Loucy (cell line): ENCODE results near the gene WDR46.
A peak's percentile ranks its signal among the peaks of the same experiment; 100 is the strongest.

Experiments
- H2AFZ ChIP-seq: fragments of 200-600 bp; sonication (generic); 2 replicates; pipeline ENCODE4 v1.6.0; 2016; ENCODE audit warnings: antibody characterized with exemption, mild to moderate bottlenecking, low read length, moderate library complexity
- H3F3A ChIP-seq: fragments of 200-600 bp; 2 replicates; pipeline ENCODE4 v1.6.0; 2016; ENCODE audit warnings: antibody characterized with exemption, low read depth, mild to moderate bottlenecking
- H3K27me3 ChIP-seq: fragments of 200-600 bp; sonication (generic); 2 replicates; pipeline ENCODE4 v1.6.1; 2014; ENCODE audit warnings: low read length, mild to moderate bottlenecking; ENCODE audit not compliant: insufficient read depth, poor library complexity, severe bottlenecking
- H3K36me3 ChIP-seq: fragments of 200-600 bp; sonication (generic); 2 replicates; pipeline ENCODE4 v1.6.1; 2016; ENCODE audit warnings: low read length; ENCODE audit not compliant: insufficient read depth
- H3K4me1 ChIP-seq: fragments of 200-600 bp; sonication (generic); 2 replicates; pipeline ENCODE4 v1.5.1; 2014; ENCODE audit warnings: low read length, mild to moderate bottlenecking; ENCODE audit not compliant: insufficient read depth, poor library complexity, severe bottlenecking
- H3K4me2 ChIP-seq: fragments of 200-600 bp; sonication (generic); 2 replicates; pipeline ENCODE4 v1.6.0; 2014; ENCODE audit warnings: antibody characterized with exemption, low read length, low read depth, mild to moderate bottlenecking; ENCODE audit not compliant: poor library complexity, severe bottlenecking
- H3K4me3 ChIP-seq: fragments of 200-600 bp; sonication (generic); 2 replicates; pipeline ENCODE4 v1.5.1; 2014; ENCODE audit warnings: low read length, mild to moderate bottlenecking, mixed read lengths; ENCODE audit not compliant: poor library complexity, severe bottlenecking
- H3K79me2 ChIP-seq: fragments of 200-600 bp; sonication (generic); 2 replicates; pipeline ENCODE4 v1.6.1; 2014; ENCODE audit warnings: low read length; ENCODE audit not compliant: insufficient read depth
- H3K9ac ChIP-seq: fragments of 200-600 bp; sonication (generic); 2 replicates; pipeline ENCODE4 v1.6.0; 2014; ENCODE audit warnings: mild to moderate bottlenecking, low read depth, low read length, moderate library complexity; ENCODE audit not compliant: poor library complexity, severe bottlenecking
- H3K9me2 ChIP-seq: fragments of 200-600 bp; sonication (generic); replicated peaks from 2 replicates; pipeline ENCODE4 v1.6.1; 2016; ENCODE audit warnings: low read depth, low read length, mixed read lengths
- H3K9me3 ChIP-seq: fragments of 200-600 bp; sonication (generic); 2 replicates; pipeline ENCODE4 v1.6.1; 2014; ENCODE audit warnings: mild to moderate bottlenecking, antibody characterized with exemption, low read length, low read depth; ENCODE audit not compliant: insufficient read depth
- H4K20me1 ChIP-seq: fragments of 200-600 bp; sonication (generic); 2 replicates; pipeline ENCODE4 v1.6.0; 2014; ENCODE audit warnings: antibody characterized with exemption, low read length, mild to moderate bottlenecking; ENCODE audit not compliant: insufficient read depth, poor library complexity, severe bottlenecking
- EZH2phosphoT487 ChIP-seq: fragments of 200-600 bp; IDR thresholded peaks from 2 replicates; pipeline ENCODE4 v1.6.1; 2018; ENCODE audit warnings: antibody characterized with exemption, mild to moderate bottlenecking, moderate library complexity, borderline replicate concordance
- TF ChIP-seq, protein P1 (sequence below): fragments of 200-600 bp; sonication (generic); conservative IDR thresholded peaks from 2 replicates; pipeline ENCODE4 v1.5.1; 2014; ENCODE audit warnings: mild to moderate bottlenecking, antibody characterized with exemption, low read length

The WDR46 gene

GRCh38 chr6:33324125-33324524 is 35.1 kb upstream of the WDR46 start:
- H2AFZ ChIP-seq = no peak overlapping the region
- H3K4me2 ChIP-seq = peak overlapping the region; percentile 76
- no peaks in the 10 kb centered on the region for H3K27me3 ChIP-seq
- H3K9me2 ChIP-seq = no peaks in the 10 kb centered on the region
- H3F3A ChIP-seq = no peaks in the 10 kb centered on the region
- H3K79me2 ChIP-seq = peaks cover 36% of the 10 kb centered on the region
- H3K9me3 ChIP-seq = no peaks in the 10 kb centered on the region
- peaks cover 38% of the 10 kb centered on the region for H3K4me1 ChIP-seq
- peaks cover 17% of the 10 kb centered on the region; the same call in 1 of the 2 replicates for H3K36me3 ChIP-seq
- TF ChIP-seq EZH2phosphoT487 = no peak
- TF ChIP-seq, protein P1, sequence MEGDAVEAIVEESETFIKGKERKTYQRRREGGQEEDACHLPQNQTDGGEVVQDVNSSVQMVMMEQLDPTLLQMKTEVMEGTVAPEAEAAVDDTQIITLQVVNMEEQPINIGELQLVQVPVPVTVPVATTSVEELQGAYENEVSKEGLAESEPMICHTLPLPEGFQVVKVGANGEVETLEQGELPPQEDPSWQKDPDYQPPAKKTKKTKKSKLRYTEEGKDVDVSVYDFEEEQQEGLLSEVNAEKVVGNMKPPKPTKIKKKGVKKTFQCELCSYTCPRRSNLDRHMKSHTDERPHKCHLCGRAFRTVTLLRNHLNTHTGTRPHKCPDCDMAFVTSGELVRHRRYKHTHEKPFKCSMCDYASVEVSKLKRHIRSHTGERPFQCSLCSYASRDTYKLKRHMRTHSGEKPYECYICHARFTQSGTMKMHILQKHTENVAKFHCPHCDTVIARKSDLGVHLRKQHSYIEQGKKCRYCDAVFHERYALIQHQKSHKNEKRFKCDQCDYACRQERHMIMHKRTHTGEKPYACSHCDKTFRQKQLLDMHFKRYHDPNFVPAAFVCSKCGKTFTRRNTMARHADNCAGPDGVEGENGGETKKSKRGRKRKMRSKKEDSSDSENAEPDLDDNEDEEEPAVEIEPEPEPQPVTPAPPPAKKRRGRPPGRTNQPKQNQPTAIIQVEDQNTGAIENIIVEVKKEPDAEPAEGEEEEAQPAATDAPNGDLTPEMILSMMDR = no peak
- peak overlapping the region; percentile 92 for H3K4me3 ChIP-seq
- H3K9ac ChIP-seq = peak overlapping the region; percentile 49
- peaks cover 21% of the 10 kb centered on the region for H4K20me1 ChIP-seq

DNA sequence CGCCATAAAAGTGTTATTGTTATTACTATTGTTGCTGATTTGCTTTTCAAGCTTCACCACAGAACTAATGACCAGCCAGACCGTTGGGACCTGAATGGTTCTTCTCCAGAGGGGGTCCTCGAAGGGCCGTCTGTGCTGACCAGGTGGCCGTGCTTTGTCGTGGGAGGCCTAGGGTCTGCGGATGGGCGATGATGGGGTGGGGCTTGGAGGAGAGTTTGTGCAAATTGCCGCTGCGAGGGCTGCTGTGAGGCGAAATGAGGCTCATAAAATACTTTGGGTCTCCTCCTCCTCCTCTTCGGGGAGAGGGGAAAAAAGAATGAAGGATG is 34.5 kb upstream of the WDR46 start:
- Histone ChIP-seq H3K36me3 (peaks cover 23% of the 10 kb centered on the region; the same call in 1 of the 2 replicates), H3K9ac (peak overlapping the region; percentile 49), H4K20me1 (peaks cover 21% of the 10 kb centered on the region), H3K27me3 (no peaks in the 10 kb centered on the region), H3K9me2 (no peaks in the 10 kb centered on the region), H3K4me3 (peak overlapping the region; percentile 92), H2AFZ (peak overlapping the region; percentile 80), H3K79me2 (peaks cover 41% of the 10 kb centered on the region), H3K4me1 (peaks cover 43% of the 10 kb centered on the region), H3K9me3 (no peaks in the 10 kb centered on the region), H3F3A (peaks cover 1% of the 10 kb centered on the region; the same call in 1 of the 2 replicates), H3K4me2 (peak overlapping the region; percentile 76)
- TF ChIP-seq EZH2phosphoT487 = no peak
- TF ChIP-seq, protein P1 = no peak

DNA sequence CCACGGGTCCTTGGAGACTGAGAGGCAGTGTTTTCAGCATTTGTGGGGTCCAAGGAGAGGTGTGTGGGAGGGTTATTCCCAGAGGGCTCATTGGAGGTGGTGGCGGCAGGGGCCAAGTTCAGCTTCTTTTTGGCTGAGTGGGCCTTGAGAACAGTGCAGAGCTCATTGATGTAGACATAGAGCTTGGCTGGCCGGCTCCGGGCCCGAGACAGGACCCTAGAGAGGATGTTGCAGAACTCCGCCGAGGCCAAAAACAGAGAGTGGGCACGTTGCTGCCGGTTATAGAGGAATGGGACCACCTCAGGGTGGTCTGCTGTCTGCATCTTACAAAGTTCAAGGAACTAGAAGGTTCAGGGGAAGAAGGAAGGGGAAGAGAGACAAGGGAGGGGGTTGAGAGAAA is 32.2 kb upstream of the WDR46 start:
- peak overlapping the region; percentile 92 for H3K4me3 ChIP-seq
- peaks cover 23% of the 10 kb centered on the region; the same call in 1 of the 2 replicates for H3K36me3 ChIP-seq
- peaks cover 6% of the 10 kb centered on the region; the same call in 1 of the 2 replicates for H3F3A ChIP-seq
- peaks cover 52% of the 10 kb centered on the region for H3K4me1 ChIP-seq
- H3K9ac ChIP-seq = peak overlapping the region; percentile 96
- no peaks in the 10 kb centered on the region for H3K9me3 ChIP-seq
- peaks cover 53% of the 10 kb centered on the region for H3K79me2 ChIP-seq
- H3K9me2 ChIP-seq = no peaks in the 10 kb centered on the region
- peaks cover 30% of the 10 kb centered on the region for H4K20me1 ChIP-seq
- TF ChIP-seq, protein P1 = no peak
- TF ChIP-seq EZH2phosphoT487 = no peak
- H2AFZ ChIP-seq = no peak overlapping the region
- peak overlapping the region; percentile 95 for H3K4me2 ChIP-seq
- no peaks in the 10 kb centered on the region for H3K27me3 ChIP-seq
